Measurements from ENCODE around the gene GLRA1. TPM values are rescaled to one million over a fixed set of nuclear protein-coding genes. Genes with fewer than 3 reads are reported as not detected.

Gene GLRA1
- total RNA-seq, 1 experiment from 2014 or later = not detected

GRCh38 chr5:151810897-151811296 lies 113.8 kb downstream of the GLRA1 start:
- no TSS peak for BruUV-seq (replicated peaks)
- Mint-ChIP-seq H3K4me1 (ENCODE audit: low read depth, unreplicated experiment) (no peaks in the 10 kb centered on the region), H3K27me3 (ENCODE audit: insufficient read depth, unreplicated experiment) (no peaks in the 10 kb centered on the region), H3K36me3 (ENCODE audit: insufficient read depth, unreplicated experiment) (peaks cover 98% of the 10 kb centered on the region), H3K4me3 (ENCODE audit: unreplicated experiment) (no peak overlapping the region), H3K9me3 (ENCODE audit: unreplicated experiment) (peaks cover 10% of the 10 kb centered on the region), H3K27ac (ENCODE audit: unreplicated experiment) (no peak overlapping the region)
- no peak for DNase-seq
- intact Hi-C loops (cut with micrococcal nuclease; ENCODE audit: unreplicated experiment) = no loop called here
- POLR2A ChIA-PET = no interaction called here
- Histone ChIP-seq H3K36me3 (ENCODE audit: control insufficient read depth, insufficient read depth, low read length) (peaks cover 8% of the 10 kb centered on the region), H3K4me1 (peaks cover 4% of the 10 kb centered on the region; the same call in 1 of the 2 replicates), H3K9me3 (no peaks in the 10 kb centered on the region), H3K27me3 (replicated peaks; ENCODE audit: control insufficient read depth, insufficient read depth, low read length) (no peaks in the 10 kb centered on the region), H3K4me3 (ENCODE audit: low read depth, low read length) (no peak overlapping the region)
- CTCF ChIA-PET = interaction anchor here (1.1 kb wide), 1 partner anchor 14 kb away, joined by 3 read pairs; no protein-coding TSS in a partner anchor
- TF ChIP-seq CTCF (IDR thresholded peaks at IDR 0.05; ENCODE audit: insufficient read depth in 1 of 2, low read depth in 1 of 2, low read length in 1 of 2, severe bottlenecking in 1 of 2, unreplicated experiment in 1 of 2) = no peak

GRCh38 chr5:151810449-151810848 lies 114.2 kb downstream of the GLRA1 start:
- Mint-ChIP-seq H3K4me1 (ENCODE audit: low read depth, unreplicated experiment) (no peaks in the 10 kb centered on the region), H3K36me3 (ENCODE audit: insufficient read depth, unreplicated experiment) (peaks cover 98% of the 10 kb centered on the region), H3K4me3 (ENCODE audit: unreplicated experiment) (no peak overlapping the region), H3K27ac (ENCODE audit: unreplicated experiment) (no peak overlapping the region), H3K27me3 (ENCODE audit: insufficient read depth, unreplicated experiment) (no peaks in the 10 kb centered on the region), H3K9me3 (ENCODE audit: unreplicated experiment) (peaks cover 10% of the 10 kb centered on the region)
- Histone ChIP-seq H3K4me3 (ENCODE audit: low read depth, low read length) (no peak overlapping the region), H3K27me3 (replicated peaks; ENCODE audit: control insufficient read depth, insufficient read depth, low read length) (no peaks in the 10 kb centered on the region), H3K4me1 (peaks cover 4% of the 10 kb centered on the region; the same call in 1 of the 2 replicates), H3K36me3 (ENCODE audit: control insufficient read depth, insufficient read depth, low read length) (peaks cover 8% of the 10 kb centered on the region), H3K9me3 (no peaks in the 10 kb centered on the region)
- POLR2A ChIA-PET = no interaction called here
- no peak for DNase-seq
- BruUV-seq (replicated peaks) = no TSS peak
- intact Hi-C loops (cut with micrococcal nuclease; ENCODE audit: unreplicated experiment) = no loop called here
- CTCF ChIA-PET = no interaction called here
- no peak for TF ChIP-seq CTCF (IDR thresholded peaks at IDR 0.05; ENCODE audit: insufficient read depth in 1 of 2, low read depth in 1 of 2, low read length in 1 of 2, severe bottlenecking in 1 of 2, unreplicated experiment in 1 of 2)

DNA sequence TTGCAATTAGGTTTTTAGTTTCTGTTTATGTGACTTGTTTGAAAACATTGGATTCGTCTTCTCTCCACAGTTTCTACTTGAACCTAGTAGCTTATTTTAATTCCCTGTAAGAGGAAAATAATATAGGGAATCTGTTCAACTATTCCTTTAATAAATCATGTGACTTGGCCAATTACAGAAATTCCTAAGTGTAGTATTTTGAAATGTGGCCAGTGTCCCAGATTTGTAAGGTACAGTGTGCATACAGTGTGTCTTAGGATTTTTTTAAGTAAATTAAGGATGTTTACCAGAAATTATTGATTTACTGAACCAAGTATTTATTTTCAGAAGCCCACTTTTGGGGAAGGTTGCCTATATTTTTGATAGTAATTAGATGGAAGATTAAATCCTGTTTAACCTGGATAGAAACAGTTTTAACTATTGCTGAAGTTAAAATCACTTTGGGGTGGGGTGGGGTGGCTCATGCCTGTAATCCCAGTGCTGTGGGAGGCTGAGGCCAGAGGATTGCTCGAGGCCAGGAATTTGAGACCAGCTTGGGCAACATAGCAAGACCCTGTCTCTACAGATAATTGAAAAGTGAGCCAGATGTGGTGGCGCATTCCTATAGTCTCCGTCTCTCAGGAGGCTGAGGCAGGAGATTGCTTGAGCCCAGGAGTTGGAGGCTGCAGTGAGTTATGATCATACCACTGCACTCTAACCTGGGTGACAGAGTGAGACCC lies 116.0 kb downstream of the GLRA1 start:
- Mint-ChIP-seq H3K27ac (ENCODE audit: unreplicated experiment) (no peak overlapping the region), H3K4me3 (ENCODE audit: unreplicated experiment) (no peak overlapping the region), H3K9me3 (ENCODE audit: unreplicated experiment) (peaks cover 10% of the 10 kb centered on the region), H3K36me3 (ENCODE audit: insufficient read depth, unreplicated experiment) (peaks cover 98% of the 10 kb centered on the region), H3K27me3 (ENCODE audit: insufficient read depth, unreplicated experiment) (no peaks in the 10 kb centered on the region), H3K4me1 (ENCODE audit: low read depth, unreplicated experiment) (no peaks in the 10 kb centered on the region)
- POLR2A ChIA-PET = no interaction called here
- DNase-seq = no peak
- CTCF ChIA-PET = no interaction called here
- Histone ChIP-seq H3K4me3 (ENCODE audit: low read depth, low read length) (no peak overlapping the region), H3K36me3 (ENCODE audit: control insufficient read depth, insufficient read depth, low read length) (peaks cover 5% of the 10 kb centered on the region), H3K9me3 (no peaks in the 10 kb centered on the region), H3K4me1 (peaks cover 4% of the 10 kb centered on the region; the same call in 1 of the 2 replicates), H3K27me3 (replicated peaks; ENCODE audit: control insufficient read depth, insufficient read depth, low read length) (no peaks in the 10 kb centered on the region)
- no TSS peak for BruUV-seq (replicated peaks)
- intact Hi-C loops (cut with micrococcal nuclease; ENCODE audit: unreplicated experiment) = no loop called here
- no peak for TF ChIP-seq CTCF (IDR thresholded peaks at IDR 0.05; ENCODE audit: insufficient read depth in 1 of 2, low read depth in 1 of 2, low read length in 1 of 2, severe bottlenecking in 1 of 2, unreplicated experiment in 1 of 2)
